ENCODE results near the gene LAMC2.
A peak's percentile ranks its signal among the peaks of the same experiment; 100 is the strongest.
"Not testable (repeated sequence)": the region's sequence is repeated elsewhere in the genome, so short reads cannot be mapped to it uniquely, and the experiment has no call there.

Gene LAMC2

DNA sequence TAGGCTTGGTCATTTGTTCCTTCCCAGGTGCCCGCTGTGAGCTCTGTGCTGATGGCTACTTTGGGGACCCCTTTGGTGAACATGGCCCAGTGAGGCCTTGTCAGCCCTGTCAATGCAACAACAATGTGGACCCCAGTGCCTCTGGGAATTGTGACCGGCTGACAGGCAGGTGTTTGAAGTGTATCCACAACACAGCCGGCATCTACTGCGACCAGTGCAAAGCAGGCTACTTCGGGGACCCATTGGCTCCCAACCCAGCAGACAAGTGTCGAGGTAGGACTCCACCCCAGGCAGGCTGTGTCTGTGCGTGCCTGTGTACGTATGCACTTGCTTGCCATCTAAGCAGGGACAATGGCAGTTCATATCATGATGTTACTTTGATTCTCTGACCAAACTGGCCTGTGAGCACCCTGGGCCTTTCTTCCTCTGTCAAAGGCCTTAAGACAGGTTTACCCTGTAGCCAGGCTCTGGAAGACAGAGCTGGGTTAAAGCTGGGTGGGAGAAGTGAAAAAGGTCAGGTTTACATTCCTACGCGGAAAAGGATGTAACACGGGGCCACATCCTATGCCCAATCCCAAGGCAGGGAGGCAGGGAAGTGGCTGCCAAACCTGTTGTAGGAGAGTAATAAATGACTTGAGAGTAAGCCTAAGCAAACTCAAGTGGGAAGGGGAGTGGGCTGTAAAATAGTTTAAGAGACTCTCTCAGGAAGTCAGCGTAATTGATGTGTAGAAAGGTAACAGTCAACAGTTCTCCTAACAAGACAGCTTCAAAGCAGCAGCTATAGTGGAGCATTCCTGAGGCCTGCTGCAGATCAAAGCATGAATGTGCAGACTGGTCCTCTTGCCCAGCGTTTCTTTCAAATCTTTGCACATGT, 42.5 kb downstream of the LAMC2 start:
- DNase-seq: no peak
- in situ Hi-C loops (cut with HindIII; ENCODE audit: low pct_ligation_motif_present, low pct_unique_long_range_greater_than_20kb, low sequenced_read_pairs): no loop called here

DNA sequence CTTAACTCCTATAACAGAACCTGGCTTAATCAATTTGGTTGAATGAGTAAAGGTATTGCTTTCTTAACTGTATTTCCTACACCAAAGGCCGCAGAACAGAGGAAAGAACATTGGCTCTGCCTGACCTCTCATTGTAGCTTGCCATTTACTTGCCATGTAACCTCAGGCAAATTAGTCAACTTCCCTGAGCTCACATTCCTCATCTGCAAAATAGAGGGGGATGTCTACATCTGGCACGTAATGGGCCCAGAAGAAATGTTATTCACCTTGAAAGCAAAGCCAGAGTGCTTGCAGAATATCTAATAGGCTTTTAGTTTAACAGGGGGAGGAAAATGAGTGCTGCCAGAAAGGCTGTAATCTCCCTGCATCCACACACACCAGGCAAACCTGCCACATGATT, 44.3 kb downstream of the LAMC2 start:
- no peak for DNase-seq
- in situ Hi-C loops (cut with HindIII; ENCODE audit: low pct_ligation_motif_present, low pct_unique_long_range_greater_than_20kb, low sequenced_read_pairs): no loop called here

DNA sequence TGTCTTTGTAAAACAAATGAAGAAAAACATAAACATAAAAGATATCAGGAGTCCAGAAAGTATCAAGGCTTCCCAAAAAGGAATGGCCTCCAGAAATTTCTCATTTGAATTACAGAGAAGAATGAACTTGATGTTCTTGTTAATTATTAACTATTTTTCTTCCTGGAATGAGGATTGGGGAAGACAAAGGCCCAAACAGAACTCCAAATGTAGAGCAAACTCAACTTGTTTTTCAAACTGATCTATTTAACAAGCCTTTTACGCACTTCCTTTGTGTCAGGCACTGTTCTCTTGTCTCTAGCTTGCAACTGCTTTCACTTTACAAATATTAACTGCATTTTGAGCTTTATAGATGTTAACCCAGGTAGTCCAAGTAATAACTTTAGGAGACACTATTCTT, 45.5 kb downstream of the LAMC2 start:
- DNase-seq: no peak
- in situ Hi-C loops (cut with HindIII; ENCODE audit: low pct_ligation_motif_present, low pct_unique_long_range_greater_than_20kb, low sequenced_read_pairs): no loop called here

DNA sequence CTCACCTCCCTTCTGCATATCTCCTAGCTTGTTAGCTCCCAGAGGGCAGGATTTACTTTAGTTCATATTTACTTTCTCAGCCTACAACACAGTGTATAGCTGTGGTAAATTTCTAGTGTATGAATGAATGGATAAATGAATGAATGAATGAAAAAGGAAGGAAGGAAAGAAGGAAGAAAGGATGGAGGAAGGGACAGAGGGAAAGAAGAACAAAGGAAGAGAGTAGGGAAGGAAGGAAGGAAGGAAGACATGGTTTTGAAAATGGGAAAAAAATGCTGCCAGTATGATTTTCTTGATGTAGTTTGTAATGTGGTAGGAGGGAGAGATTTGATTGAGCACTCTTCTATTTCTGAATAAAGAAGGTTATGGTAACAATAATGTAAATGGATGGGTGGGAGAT, 47.0 kb downstream of the LAMC2 start:
- DNase-seq: no peak
- in situ Hi-C loops (cut with HindIII; ENCODE audit: low pct_ligation_motif_present, low pct_unique_long_range_greater_than_20kb, low sequenced_read_pairs): no loop called here

DNA sequence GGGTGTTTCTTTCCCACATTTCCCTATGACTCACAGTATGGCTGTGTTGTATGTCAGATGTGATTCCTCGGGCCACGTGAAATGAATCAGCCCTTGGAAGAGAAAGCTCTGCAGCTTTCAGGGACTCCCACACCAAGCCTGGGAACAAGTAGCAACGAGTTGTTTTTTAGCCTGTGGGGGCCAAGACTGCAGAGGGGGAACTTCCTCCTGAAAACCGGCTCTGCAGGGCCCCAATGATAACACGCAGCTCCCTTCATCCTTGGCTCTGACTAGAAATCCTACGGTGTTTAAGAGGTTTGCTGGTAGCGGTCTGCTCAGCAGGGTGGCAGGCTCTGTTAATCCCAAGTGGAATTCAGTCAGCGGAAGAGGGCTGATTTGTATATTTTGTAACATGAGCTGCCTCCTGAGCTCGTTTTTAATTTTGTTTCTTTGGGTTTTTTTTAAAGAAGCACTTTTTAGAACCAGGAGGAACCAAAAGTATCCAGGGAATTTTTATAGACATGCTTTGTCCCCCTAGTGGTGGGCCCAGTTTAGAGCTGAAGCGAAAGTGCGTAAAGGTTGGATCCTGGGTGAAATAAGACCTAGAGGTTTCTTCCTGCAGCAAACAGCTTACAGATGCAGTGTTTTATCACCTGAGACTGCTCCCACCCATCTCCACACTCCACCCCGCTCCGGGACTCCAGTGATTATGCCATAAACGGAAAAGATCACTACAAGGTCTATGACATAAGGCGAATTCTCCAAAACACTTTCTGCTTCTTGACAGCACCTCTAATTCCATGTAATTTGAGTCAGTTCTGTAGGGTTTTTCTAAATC, 48.8 kb downstream of the LAMC2 start:
- in situ Hi-C loops (cut with HindIII; ENCODE audit: low pct_ligation_motif_present, low pct_unique_long_range_greater_than_20kb, low sequenced_read_pairs): no loop called here
- DNase-seq: peak; percentile 92

DNA sequence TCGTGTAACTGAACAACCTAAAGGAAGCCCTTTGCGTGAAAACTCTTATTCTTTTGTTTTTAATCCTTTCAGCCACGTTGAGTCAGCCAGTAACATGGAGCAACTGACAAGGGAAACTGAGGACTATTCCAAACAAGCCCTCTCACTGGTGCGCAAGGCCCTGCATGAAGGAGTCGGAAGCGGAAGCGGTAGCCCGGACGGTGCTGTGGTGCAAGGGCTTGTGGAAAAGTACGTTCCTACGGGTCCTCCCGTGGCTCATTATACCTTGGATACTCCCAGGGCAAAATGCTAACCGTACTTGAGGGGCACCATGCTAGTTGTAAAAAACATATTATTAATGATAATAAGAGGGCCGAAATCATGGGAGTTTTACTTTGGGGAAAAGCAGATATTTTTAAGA, 49.4 kb downstream of the LAMC2 start:
- in situ Hi-C loops (cut with HindIII; ENCODE audit: low pct_ligation_motif_present, low pct_unique_long_range_greater_than_20kb, low sequenced_read_pairs): no loop called here

DNA sequence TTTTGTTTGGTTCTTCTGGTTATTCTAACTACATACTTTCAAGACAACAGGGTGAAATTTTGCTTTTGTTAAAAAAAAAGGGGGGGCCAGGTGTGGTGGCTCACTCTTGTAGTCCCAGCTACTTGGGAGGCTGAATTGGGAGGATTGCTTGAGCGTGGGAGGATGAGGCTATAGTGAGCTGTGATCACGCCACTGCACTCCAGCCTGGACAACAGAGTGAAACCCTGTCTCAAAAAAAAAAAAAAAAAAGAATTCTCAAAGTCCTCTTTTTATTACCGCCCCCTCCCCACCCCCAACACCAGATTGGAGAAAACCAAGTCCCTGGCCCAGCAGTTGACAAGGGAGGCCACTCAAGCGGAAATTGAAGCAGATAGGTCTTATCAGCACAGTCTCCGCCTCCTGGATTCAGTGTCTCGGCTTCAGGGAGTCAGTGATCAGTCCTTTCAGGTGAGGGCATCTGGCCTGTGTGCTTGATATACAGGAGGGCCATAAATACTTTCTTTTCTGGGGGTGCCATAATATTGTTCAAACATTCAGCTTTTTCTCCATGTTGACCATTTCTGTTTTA, 50.2 kb downstream of the LAMC2 start:
- no peak for DNase-seq
- in situ Hi-C loops (cut with HindIII; ENCODE audit: low pct_ligation_motif_present, low pct_unique_long_range_greater_than_20kb, low sequenced_read_pairs): no loop called here

More for the DNA sequence above, 49.4 kb downstream of the LAMC2 start:
- no peak for DNase-seq

DNA sequence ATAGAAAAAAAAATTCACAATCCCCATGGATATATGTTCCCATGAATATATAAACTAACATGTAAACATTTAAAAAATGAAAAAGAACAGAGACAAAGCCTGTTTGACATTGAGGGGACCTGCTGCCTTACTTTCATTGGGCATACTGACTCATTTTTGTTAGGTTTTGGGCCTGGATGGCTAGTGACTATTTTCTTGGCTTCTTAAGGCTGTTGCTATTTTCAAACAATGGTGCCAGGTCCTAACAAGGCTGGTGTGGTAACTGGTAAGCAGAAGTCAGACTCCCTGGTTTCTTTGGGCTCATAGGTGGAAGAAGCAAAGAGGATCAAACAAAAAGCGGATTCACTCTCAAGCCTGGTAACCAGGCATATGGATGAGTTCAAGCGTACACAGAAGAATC, 51.0 kb downstream of the LAMC2 start:
- in situ Hi-C loops (cut with HindIII; ENCODE audit: low pct_ligation_motif_present, low pct_unique_long_range_greater_than_20kb, low sequenced_read_pairs): no loop called here
- DNase-seq: no peak

DNA sequence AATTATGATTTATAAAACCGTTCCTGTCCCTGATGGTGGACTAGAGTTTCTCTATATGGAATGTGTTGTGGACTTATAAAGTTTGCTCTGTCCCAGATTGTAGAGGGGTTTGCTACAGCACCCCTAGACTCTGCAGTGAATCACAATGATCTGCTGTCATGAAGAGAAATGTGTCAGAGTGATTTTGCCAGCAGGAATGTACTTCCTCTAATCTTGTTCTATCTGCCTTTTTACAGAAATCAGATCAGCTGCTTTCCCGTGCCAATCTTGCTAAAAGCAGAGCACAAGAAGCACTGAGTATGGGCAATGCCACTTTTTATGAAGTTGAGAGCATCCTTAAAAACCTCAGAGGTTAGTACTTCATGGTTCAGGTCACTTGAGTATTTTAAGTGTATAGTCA, 52.0 kb downstream of the LAMC2 start:
- in situ Hi-C loops (cut with HindIII; ENCODE audit: low pct_ligation_motif_present, low pct_unique_long_range_greater_than_20kb, low sequenced_read_pairs): no loop called here

DNA sequence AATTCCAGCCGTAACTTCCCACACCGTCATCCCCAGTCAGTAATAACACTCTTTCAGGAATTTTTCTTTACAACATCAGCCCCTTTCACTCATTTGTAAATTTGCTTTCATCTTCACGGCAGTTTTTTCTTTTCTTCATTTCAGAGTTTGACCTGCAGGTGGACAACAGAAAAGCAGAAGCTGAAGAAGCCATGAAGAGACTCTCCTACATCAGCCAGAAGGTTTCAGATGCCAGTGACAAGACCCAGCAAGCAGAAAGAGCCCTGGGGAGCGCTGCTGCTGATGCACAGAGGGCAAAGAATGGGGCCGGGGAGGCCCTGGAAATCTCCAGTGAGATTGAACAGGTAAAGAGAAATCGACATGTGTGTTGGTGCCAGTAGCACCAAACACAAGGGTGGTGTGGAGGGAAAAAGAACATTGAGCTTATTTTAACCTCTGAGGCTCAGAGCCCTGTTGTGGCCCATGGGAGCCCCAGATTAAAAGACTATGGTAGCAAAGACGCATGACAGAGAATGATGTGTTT, 53.2 kb downstream of the LAMC2 start:
- in situ Hi-C loops (cut with HindIII; ENCODE audit: low pct_ligation_motif_present, low pct_unique_long_range_greater_than_20kb, low sequenced_read_pairs): no loop called here
- no peak for DNase-seq

More for the DNA sequence above, 52.0 kb downstream of the LAMC2 start:
- DNase-seq: peak; percentile 11

DNA sequence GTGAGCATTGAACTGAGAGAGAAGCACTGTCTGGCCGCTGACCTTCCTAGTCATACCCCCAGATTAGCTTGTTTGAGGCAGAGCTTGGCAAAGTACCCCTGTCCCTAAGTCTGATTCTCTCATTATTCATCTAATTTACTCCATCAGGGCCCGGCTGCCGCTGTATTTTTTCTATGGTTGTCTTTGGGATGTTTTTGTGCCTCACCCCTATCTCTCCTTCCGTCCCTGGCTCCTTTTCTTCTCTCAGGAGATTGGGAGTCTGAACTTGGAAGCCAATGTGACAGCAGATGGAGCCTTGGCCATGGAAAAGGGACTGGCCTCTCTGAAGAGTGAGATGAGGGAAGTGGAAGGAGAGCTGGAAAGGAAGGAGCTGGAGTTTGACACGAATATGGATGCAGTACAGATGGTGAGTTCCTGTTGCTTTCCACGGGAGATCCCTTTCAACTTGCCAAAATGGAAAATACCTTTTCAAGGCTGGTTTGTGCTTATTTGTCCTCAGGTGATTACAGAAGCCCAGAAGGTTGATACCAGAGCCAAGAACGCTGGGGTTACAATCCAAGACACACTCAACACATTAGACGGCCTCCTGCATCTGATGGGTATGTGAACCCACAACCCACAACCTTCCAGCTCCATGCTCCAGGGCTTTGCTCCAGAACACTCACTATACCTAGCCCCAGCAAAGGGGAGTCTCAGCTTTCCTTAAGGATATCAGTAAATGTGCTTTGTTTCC, 53.9 kb downstream of the LAMC2 start:
- DNase-seq: no peak
- in situ Hi-C loops (cut with HindIII; ENCODE audit: low pct_ligation_motif_present, low pct_unique_long_range_greater_than_20kb, low sequenced_read_pairs): no loop called here

DNA sequence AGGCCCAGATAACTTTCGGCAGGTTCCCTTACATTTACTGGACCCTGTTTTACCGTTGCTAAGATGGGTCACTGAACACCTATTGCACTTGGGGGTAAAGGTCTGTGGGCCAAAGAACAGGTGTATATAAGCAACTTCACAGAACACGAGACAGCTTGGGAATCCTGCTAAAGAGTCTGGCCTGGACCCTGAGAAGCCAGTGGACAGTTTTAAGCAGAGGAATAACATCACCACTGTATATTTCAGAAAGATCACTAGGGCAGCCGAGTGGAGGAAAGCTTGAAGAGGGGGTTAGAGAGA, 54.4 kb downstream of the LAMC2 start:
- in situ Hi-C loops (cut with HindIII; ENCODE audit: low pct_ligation_motif_present, low pct_unique_long_range_greater_than_20kb, low sequenced_read_pairs): no loop called here
- DNase-seq: no peak

DNA sequence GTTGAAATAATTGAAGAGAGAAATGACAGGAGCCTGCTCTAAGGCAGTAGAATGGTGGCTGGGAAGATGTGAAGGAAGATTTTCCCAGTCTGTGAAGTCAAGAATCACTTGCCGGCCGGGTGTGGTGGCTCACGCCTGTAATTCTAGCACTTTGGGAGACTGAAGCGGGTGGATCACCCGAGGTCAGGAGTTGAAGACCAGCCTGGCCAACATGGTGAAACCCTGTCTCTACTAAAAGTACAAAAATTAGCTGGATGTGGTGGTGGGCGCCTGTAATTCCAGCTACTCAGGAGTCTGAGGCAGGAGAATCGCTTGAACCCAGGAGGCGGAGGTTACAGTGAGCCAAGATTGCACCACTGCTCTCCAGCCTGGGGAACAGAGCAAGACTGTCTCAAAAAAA, 54.8 kb downstream of the LAMC2 start:
- in situ Hi-C loops (cut with HindIII; ENCODE audit: low pct_ligation_motif_present, low pct_unique_long_range_greater_than_20kb, low sequenced_read_pairs); DNase-seq: not testable (repeated sequence)

DNA sequence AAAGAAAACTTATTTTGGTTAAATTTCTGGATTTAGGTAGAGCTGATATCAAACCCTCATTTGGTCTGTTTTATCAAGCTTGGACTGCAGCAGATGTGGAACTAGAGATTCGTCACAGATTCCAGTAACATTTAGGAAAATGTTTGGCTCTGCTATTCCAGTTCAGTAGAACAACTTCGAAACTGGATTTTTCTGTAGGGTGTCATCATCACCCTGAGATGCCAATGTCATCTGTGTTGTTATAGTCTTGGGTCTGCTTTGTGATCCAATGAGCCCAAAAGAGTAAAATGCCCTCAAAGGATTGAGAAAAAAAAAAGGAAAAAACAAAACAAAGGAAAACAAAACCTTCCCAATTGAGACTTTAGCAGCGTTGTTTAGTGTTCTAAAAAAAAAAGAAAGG, 55.4 kb downstream of the LAMC2 start:
- in situ Hi-C loops (cut with HindIII; ENCODE audit: low pct_ligation_motif_present, low pct_unique_long_range_greater_than_20kb, low sequenced_read_pairs): no loop called here
- no peak for DNase-seq

DNA sequence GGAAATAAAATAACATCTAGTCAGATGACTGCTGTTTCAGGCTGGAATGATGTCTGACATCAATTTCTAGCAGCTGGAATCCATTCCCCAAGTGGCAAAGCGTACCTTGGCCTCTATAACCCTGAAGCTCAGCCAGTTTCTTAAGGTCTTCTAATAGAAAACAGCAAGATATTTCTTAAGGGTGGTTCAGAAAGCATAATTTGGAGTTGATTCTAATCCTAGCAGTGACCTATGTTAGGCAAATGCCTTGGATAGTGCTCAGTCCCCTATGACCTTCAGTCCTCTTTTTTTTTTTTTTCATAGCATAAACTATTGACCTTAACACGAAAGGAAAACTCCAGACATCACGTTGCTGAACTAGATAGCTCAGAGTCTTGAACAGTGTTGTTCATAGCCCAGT, 56.5 kb downstream of the LAMC2 start:
- in situ Hi-C loops (cut with HindIII; ENCODE audit: low pct_ligation_motif_present, low pct_unique_long_range_greater_than_20kb, low sequenced_read_pairs): no loop called here

DNA sequence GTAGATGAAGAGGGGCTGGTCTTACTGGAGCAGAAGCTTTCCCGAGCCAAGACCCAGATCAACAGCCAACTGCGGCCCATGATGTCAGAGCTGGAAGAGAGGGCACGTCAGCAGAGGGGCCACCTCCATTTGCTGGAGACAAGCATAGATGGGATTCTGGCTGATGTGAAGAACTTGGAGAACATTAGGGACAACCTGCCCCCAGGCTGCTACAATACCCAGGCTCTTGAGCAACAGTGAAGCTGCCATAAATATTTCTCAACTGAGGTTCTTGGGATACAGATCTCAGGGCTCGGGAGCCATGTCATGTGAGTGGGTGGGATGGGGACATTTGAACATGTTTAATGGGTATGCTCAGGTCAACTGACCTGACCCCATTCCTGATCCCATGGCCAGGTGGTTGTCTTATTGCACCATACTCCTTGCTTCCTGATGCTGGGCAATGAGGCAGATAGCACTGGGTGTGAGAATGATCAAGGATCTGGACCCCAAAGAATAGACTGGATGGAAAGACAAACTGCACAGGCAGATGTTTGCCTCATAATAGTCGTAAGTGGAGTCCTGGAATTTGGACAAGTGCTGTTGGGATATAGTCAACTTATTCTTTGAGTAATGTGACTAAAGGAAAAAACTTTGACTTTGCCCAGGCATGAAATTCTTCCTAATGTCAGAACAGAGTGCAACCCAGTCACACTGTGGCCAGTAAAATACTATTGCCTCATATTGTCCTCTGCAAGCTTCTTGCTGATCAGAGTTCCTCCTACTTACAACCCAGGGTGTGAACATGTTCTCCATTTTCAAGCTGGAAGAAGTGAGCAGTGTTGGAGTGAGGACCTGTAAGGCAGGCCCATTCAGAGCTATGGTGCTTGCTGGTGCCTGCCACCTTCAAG, 57.3 kb downstream of the LAMC2 start:
- in situ Hi-C loops (cut with HindIII; ENCODE audit: low pct_ligation_motif_present, low pct_unique_long_range_greater_than_20kb, low sequenced_read_pairs): no loop called here

More for the DNA sequence above, 56.5 kb downstream of the LAMC2 start:
- DNase-seq: no peak

DNA sequence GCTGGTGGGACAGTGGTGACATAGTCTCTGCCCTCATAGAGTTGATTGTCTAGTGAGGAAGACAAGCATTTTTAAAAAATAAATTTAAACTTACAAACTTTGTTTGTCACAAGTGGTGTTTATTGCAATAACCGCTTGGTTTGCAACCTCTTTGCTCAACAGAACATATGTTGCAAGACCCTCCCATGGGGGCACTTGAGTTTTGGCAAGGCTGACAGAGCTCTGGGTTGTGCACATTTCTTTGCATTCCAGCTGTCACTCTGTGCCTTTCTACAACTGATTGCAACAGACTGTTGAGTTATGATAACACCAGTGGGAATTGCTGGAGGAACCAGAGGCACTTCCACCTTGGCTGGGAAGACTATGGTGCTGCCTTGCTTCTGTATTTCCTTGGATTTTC, 58.4 kb downstream of the LAMC2 start:
- DNase-seq: no peak
- in situ Hi-C loops (cut with HindIII; ENCODE audit: low pct_ligation_motif_present, low pct_unique_long_range_greater_than_20kb, low sequenced_read_pairs): no loop called here

More for the DNA sequence above, 57.3 kb downstream of the LAMC2 start:
- no peak for DNase-seq

DNA sequence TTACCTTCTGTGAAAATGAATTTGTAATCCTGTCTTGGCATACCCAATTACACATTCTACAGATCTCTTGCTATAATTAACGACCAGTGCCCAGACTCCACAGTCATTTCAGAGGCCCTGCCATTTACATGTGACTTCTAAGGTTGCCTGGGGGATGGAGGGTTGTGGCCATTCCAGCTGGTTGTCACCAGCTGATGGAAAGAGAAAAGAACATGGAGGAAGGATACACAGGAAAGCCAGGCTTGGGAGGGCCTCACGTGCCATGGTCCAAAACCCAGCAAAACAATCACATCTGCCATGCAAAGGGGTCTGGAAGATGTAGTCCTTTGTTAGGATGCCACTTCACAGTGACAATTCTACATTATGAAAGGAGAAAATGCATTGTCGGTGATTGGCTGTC, 59.3 kb downstream of the LAMC2 start:
- DNase-seq: no peak
- in situ Hi-C loops (cut with HindIII; ENCODE audit: low pct_ligation_motif_present, low pct_unique_long_range_greater_than_20kb, low sequenced_read_pairs): no loop called here

Measured in ACHN (cell line).